Activated CD4-positive, alpha-beta T cell treated with anti-CD3 and anti-CD28 coated beads, Interleukin-2, amount 10 ng/mL, durations not matched to agents 24 days and 14 days (primary cell): ENCODE measurements around the gene DIP2C. TPM values are rescaled to one million over a fixed set of nuclear protein-coding genes. Genes with fewer than 3 reads are reported as not detected.
"Not testable (repeated sequence)": the region's sequence is repeated elsewhere in the genome, so short reads cannot be mapped to it uniquely, and the experiment has no call there.

Experiments
- DNase-seq: peaks from one replicate; pipeline ENCODE4 v3.0.0; 2022
- H3K27ac Mint-ChIP-seq: one replicate; pipeline ENCODE4 v1.8.0; 2022; ENCODE audit warnings: mild to moderate bottlenecking, mixed read lengths
- H3K27me3 Mint-ChIP-seq: one replicate; pipeline ENCODE4 v1.8.0; 2022; ENCODE audit warnings: mixed read lengths
- H3K36me3 Mint-ChIP-seq: one replicate; pipeline ENCODE4 v1.8.0; 2022; ENCODE audit warnings: low read depth, mild to moderate bottlenecking, mixed read lengths
- H3K4me1 Mint-ChIP-seq: one replicate; pipeline ENCODE4 v1.8.0; 2021; ENCODE audit warnings: mixed read lengths
- H3K4me3 Mint-ChIP-seq: one replicate; pipeline ENCODE4 v1.8.0; 2022; ENCODE audit warnings: mild to moderate bottlenecking, moderate library complexity, mixed read lengths
- H3K9me3 Mint-ChIP-seq: one replicate; pipeline ENCODE4 v1.8.0; 2021; ENCODE audit warnings: mixed read lengths
- intact Hi-C: fragments of 100-400 bp; cut with micrococcal nuclease; formaldehyde crosslinking; loops from one replicate; pipeline ENCODE4 v1.15.1; 2023
- total RNA-seq: library from RNA; stranded (reverse); gene quantifications from 2 replicates; pipeline ENCODE4 v1.2.3, GENCODE V29; 2022

The DIP2C gene
- total RNA-seq, 1 donor from 2014 or later, result 1.4 TPM

- intact Hi-C loops, result no loop called here
- Mint-ChIP-seq H3K4me1 (no peaks in the 10 kb centered on the region), H3K9me3 (no peaks in the 10 kb centered on the region), H3K27me3 (peaks cover 4% of the 10 kb centered on the region), H3K36me3 (no peaks in the 10 kb centered on the region), H3K27ac (no peak overlapping the region), H3K4me3 (no peak overlapping the region)
- no peak for DNase-seq
These were observed 23.1 kb upstream of the DIP2C start for GRCh38 chr10:712575-712974.

- Mint-ChIP-seq H3K4me3 (no peak overlapping the region), H3K27me3 (peaks cover 9% of the 10 kb centered on the region), H3K4me1 (no peaks in the 10 kb centered on the region), H3K36me3 (no peaks in the 10 kb centered on the region), H3K9me3 (no peaks in the 10 kb centered on the region), H3K27ac (no peak overlapping the region)
- intact Hi-C loops, result no loop called here
- no peak for DNase-seq
These were observed 22.6 kb upstream of the DIP2C start for GRCh38 chr10:712089-712488.

GRCh38 chr10:707861-708260 lies 18.4 kb upstream of the DIP2C start:
- Mint-ChIP-seq H3K27ac (no peak overlapping the region), H3K36me3 (no peaks in the 10 kb centered on the region), H3K9me3 (no peaks in the 10 kb centered on the region), H3K27me3 (peaks cover 13% of the 10 kb centered on the region), H3K4me1 (no peaks in the 10 kb centered on the region), H3K4me3 (no peak overlapping the region)
- intact Hi-C loops, result no loop called here
- DNase-seq, result no peak

- H3K27ac Mint-ChIP-seq, result no peak overlapping the region
- H3K4me1 Mint-ChIP-seq, result no peaks in the 10 kb centered on the region
- intact Hi-C loops, result no loop called here
These were observed 18.0 kb upstream of the DIP2C start for GRCh38 chr10:707456-707855.

GRCh38 chr10:703118-703517 lies 13.7 kb upstream of the DIP2C start:
- Mint-ChIP-seq H3K9me3 (no peaks in the 10 kb centered on the region), H3K27me3 (peaks cover 13% of the 10 kb centered on the region), H3K4me1 (no peaks in the 10 kb centered on the region), H3K36me3 (no peaks in the 10 kb centered on the region), H3K4me3 (no peak overlapping the region), H3K27ac (no peak overlapping the region)
- no peak for DNase-seq
- intact Hi-C loops, result no loop called here

More at GRCh38 chr10:707456-707855, 18.0 kb upstream of the DIP2C start:
- Mint-ChIP-seq H3K36me3 (no peaks in the 10 kb centered on the region), H3K27me3 (peaks cover 15% of the 10 kb centered on the region), H3K9me3 (no peaks in the 10 kb centered on the region), H3K4me3 (no peak overlapping the region)
- no peak for DNase-seq

- H3K4me3 Mint-ChIP-seq, intact Hi-C loops, H3K36me3 Mint-ChIP-seq, H3K9me3 Mint-ChIP-seq, H3K27ac Mint-ChIP-seq, H3K4me1 Mint-ChIP-seq, DNase-seq, H3K27me3 Mint-ChIP-seq: not testable (repeated sequence)
These were observed 10.7 kb upstream of the DIP2C start for GRCh38 chr10:700183-700582.

- H3K4me3 Mint-ChIP-seq, result no peak overlapping the region
- no peak overlapping the region for H3K27ac Mint-ChIP-seq
These were observed 7.8 kb upstream of the DIP2C start for GRCh38 chr10:697097-697875.

GRCh38 chr10:695396-695795 lies 5.9 kb upstream of the DIP2C start:
- Mint-ChIP-seq H3K9me3 (no peaks in the 10 kb centered on the region), H3K4me3 (no peak overlapping the region), H3K27me3 (peaks cover 18% of the 10 kb centered on the region), H3K36me3 (no peaks in the 10 kb centered on the region), H3K4me1 (no peaks in the 10 kb centered on the region), H3K27ac (no peak overlapping the region)
- DNase-seq, result no peak
- intact Hi-C loops, result no loop called here

More at GRCh38 chr10:697097-697875, 7.8 kb upstream of the DIP2C start:
- Mint-ChIP-seq H3K27me3 (peaks cover 7% of the 10 kb centered on the region), H3K4me1 (no peaks in the 10 kb centered on the region), H3K36me3 (no peaks in the 10 kb centered on the region), H3K9me3 (no peaks in the 10 kb centered on the region)
- no peak for DNase-seq
- intact Hi-C loops, result no loop called here

- H3K4me1 Mint-ChIP-seq, result no peaks in the 10 kb centered on the region
- no peak overlapping the region for H3K4me3 Mint-ChIP-seq
- H3K27me3 Mint-ChIP-seq, result peaks cover 24% of the 10 kb centered on the region
- intact Hi-C loops, result no loop called here
- H3K36me3 Mint-ChIP-seq, result no peaks in the 10 kb centered on the region
- H3K9me3 Mint-ChIP-seq, result no peaks in the 10 kb centered on the region
- DNase-seq, result no peak
- no peak overlapping the region for H3K27ac Mint-ChIP-seq
These were observed 4.0 kb upstream of the DIP2C start for GRCh38 chr10:693506-693905.

GRCh38 chr10:692682-693351 lies 3.3 kb upstream of the DIP2C start:
- H3K36me3 Mint-ChIP-seq, result no peaks in the 10 kb centered on the region
- peaks cover 31% of the 10 kb centered on the region for H3K27me3 Mint-ChIP-seq
- H3K4me3 Mint-ChIP-seq, result no peak overlapping the region
- DNase-seq, result no peak
- no peak overlapping the region for H3K27ac Mint-ChIP-seq
- no peaks in the 10 kb centered on the region for H3K4me1 Mint-ChIP-seq
- no peaks in the 10 kb centered on the region for H3K9me3 Mint-ChIP-seq
- intact Hi-C loops, result no loop called here

GRCh38 chr10:691216-691615 lies 1.7 kb upstream of the DIP2C start:
- no peaks in the 10 kb centered on the region for H3K9me3 Mint-ChIP-seq
- H3K4me1 Mint-ChIP-seq, result no peaks in the 10 kb centered on the region
- H3K27ac Mint-ChIP-seq, result no peak overlapping the region
- peaks cover 40% of the 10 kb centered on the region for H3K27me3 Mint-ChIP-seq
- intact Hi-C loops, result no loop called here
- peak overlapping the region; percentile 49 for H3K4me3 Mint-ChIP-seq
- DNase-seq, result no peak
- no peaks in the 10 kb centered on the region for H3K36me3 Mint-ChIP-seq

- intact Hi-C loops, result no loop called here
- Mint-ChIP-seq H3K4me1 (no peaks in the 10 kb centered on the region), H3K9me3 (no peaks in the 10 kb centered on the region), H3K27ac (no peak overlapping the region), H3K4me3 (peak overlapping the region; percentile 49), H3K27me3 (peaks cover 40% of the 10 kb centered on the region), H3K36me3 (no peaks in the 10 kb centered on the region)
- no peak for DNase-seq
These were observed 1.1 kb upstream of the DIP2C start for GRCh38 chr10:690372-691161.

GRCh38 chr10:689121-689451 lies 382 bp downstream of the DIP2C start:
- intact Hi-C loops, result no loop called here
- Mint-ChIP-seq H3K36me3 (no peaks in the 10 kb centered on the region), H3K27ac (no peak overlapping the region), H3K4me3 (no peak overlapping the region), H3K4me1 (no peaks in the 10 kb centered on the region), H3K27me3 (peaks cover 40% of the 10 kb centered on the region), H3K9me3 (no peaks in the 10 kb centered on the region)
- DNase-seq, result no peak
